ENCODE results near the gene OR52L1. TPM values are rescaled to one million over a fixed set of nuclear protein-coding genes. Genes with fewer than 3 reads are reported as not detected.
"Not testable (repeated sequence)": the region's sequence is repeated elsewhere in the genome, so short reads cannot be mapped to it uniquely, and the experiment has no call there.

OR52L1 gene
- total RNA-seq, 1 experiment from 2014 or later = not detected

DNA sequence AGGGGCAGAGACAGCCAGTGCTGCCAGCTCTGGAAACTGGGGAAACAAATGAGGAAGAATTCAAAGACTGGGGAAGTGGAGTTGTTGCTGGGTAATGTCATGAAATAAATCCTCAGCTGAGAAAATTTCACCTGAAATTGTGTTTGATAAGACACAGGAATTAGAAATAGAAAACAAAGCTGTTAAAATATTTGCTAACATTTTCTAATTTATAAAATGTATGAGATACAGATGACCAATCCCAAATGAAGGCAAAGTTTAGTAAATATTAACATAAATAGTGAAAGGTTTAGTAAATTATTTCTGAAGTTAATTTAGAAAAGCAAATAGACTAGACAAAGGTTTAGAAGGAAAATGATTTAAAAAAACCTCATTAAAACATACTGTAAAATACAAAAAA, 18.4 kb downstream of the OR52L1 start, which contains the start of gene OR56A5:
Gene OR56A5 (minus strand): TSS at position 101 of the 400 bp plus-strand sequence. CDS start 0 bp downstream, at position 101.
- TF ChIP-seq, protein P1, sequence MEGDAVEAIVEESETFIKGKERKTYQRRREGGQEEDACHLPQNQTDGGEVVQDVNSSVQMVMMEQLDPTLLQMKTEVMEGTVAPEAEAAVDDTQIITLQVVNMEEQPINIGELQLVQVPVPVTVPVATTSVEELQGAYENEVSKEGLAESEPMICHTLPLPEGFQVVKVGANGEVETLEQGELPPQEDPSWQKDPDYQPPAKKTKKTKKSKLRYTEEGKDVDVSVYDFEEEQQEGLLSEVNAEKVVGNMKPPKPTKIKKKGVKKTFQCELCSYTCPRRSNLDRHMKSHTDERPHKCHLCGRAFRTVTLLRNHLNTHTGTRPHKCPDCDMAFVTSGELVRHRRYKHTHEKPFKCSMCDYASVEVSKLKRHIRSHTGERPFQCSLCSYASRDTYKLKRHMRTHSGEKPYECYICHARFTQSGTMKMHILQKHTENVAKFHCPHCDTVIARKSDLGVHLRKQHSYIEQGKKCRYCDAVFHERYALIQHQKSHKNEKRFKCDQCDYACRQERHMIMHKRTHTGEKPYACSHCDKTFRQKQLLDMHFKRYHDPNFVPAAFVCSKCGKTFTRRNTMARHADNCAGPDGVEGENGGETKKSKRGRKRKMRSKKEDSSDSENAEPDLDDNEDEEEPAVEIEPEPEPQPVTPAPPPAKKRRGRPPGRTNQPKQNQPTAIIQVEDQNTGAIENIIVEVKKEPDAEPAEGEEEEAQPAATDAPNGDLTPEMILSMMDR (IDR thresholded peaks at IDR 0.05; ENCODE audit: unreplicated experiment) = no peak
- CTCF ChIA-PET = no interaction called here
- H3K9me3 Mint-ChIP-seq (ENCODE audit: low read depth, unreplicated experiment) = peaks cover 14% of the 10 kb centered on the region
- H3K27me3 Mint-ChIP-seq (ENCODE audit: unreplicated experiment) = peaks cover 12% of the 10 kb centered on the region
- no peaks in the 10 kb centered on the region for H3K4me1 Mint-ChIP-seq (ENCODE audit: low read depth, unreplicated experiment)
- BruUV-seq (replicated peaks) = no TSS peak
- H3K27ac Mint-ChIP-seq (ENCODE audit: unreplicated experiment) = no peak within 1 kb of the TSS
- H3K4me3 Mint-ChIP-seq (ENCODE audit: low read depth, unreplicated experiment) = no peak within 1 kb of the TSS
- intact Hi-C loops (cut with micrococcal nuclease; ENCODE audit: unreplicated experiment) = no loop called here
- H3K36me3 Mint-ChIP-seq (ENCODE audit: insufficient read depth, unreplicated experiment) = no peaks in the 10 kb centered on the region
- no peak for DNase-seq

DNA sequence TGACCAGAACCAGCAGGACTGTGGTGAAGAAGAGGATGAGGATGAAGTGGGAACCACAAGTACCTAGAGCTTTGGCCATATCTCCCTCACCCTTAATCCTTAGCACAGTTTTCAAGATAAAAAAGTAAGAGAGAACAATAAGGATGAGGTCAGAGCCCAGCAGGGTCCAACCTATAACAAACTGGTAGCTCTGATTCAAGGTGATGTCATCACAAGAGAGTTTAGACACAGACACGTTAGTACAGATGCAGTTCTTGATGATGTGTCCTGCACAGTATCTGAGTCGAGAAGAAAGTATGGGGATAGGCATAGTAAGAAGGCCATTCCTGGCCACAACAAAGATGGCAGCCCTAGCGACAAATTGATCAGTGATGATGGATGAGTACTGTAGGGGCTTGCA, 19.1 kb downstream of the OR52L1 start:
- no peaks in the 10 kb centered on the region for H3K36me3 Mint-ChIP-seq (ENCODE audit: insufficient read depth, unreplicated experiment)
- no peaks in the 10 kb centered on the region for H3K4me1 Mint-ChIP-seq (ENCODE audit: low read depth, unreplicated experiment)
- no TSS peak for BruUV-seq (replicated peaks)
- intact Hi-C loops (cut with micrococcal nuclease; ENCODE audit: unreplicated experiment) = no loop called here
- TF ChIP-seq, protein P1 (IDR thresholded peaks at IDR 0.05; ENCODE audit: unreplicated experiment) = no peak
- CTCF ChIA-PET = no interaction called here
- H3K27me3 Mint-ChIP-seq (ENCODE audit: unreplicated experiment) = peaks cover 12% of the 10 kb centered on the region
- no peak overlapping the region for H3K27ac Mint-ChIP-seq (ENCODE audit: unreplicated experiment)
- H3K4me3 Mint-ChIP-seq (ENCODE audit: low read depth, unreplicated experiment) = no peak overlapping the region
- H3K9me3 Mint-ChIP-seq (ENCODE audit: low read depth, unreplicated experiment) = peaks cover 14% of the 10 kb centered on the region
- no peak for DNase-seq

DNA sequence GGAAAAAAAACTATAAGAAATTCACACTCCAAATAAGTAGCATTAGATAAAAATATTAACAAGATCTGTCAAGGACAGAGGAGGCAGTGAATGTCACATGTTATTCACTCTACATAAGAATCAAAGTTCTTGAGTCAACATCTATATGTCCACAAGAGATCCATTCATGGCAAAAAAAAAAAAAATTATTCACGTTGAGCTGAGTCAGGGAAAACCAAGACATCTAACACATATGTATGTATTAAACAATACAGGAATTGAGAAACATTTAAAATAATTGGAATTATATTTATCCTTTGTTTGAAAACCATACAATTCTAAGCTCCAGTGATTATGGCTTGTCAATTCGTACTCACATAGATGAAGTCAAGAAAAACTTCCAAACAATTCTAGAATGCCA, 19.8 kb downstream of the OR52L1 start:
- no TSS peak for BruUV-seq (replicated peaks)
- H3K4me3 Mint-ChIP-seq (ENCODE audit: low read depth, unreplicated experiment) = no peak overlapping the region
- intact Hi-C loops (cut with micrococcal nuclease; ENCODE audit: unreplicated experiment) = no loop called here
- no peak overlapping the region for H3K27ac Mint-ChIP-seq (ENCODE audit: unreplicated experiment)
- DNase-seq = no peak
- H3K27me3 Mint-ChIP-seq (ENCODE audit: unreplicated experiment) = peaks cover 12% of the 10 kb centered on the region
- CTCF ChIA-PET = no interaction called here
- H3K4me1 Mint-ChIP-seq (ENCODE audit: low read depth, unreplicated experiment) = no peaks in the 10 kb centered on the region
- H3K36me3 Mint-ChIP-seq (ENCODE audit: insufficient read depth, unreplicated experiment) = no peaks in the 10 kb centered on the region
- peaks cover 14% of the 10 kb centered on the region for H3K9me3 Mint-ChIP-seq (ENCODE audit: low read depth, unreplicated experiment)
- TF ChIP-seq, protein P1 (IDR thresholded peaks at IDR 0.05; ENCODE audit: unreplicated experiment) = no peak

DNA sequence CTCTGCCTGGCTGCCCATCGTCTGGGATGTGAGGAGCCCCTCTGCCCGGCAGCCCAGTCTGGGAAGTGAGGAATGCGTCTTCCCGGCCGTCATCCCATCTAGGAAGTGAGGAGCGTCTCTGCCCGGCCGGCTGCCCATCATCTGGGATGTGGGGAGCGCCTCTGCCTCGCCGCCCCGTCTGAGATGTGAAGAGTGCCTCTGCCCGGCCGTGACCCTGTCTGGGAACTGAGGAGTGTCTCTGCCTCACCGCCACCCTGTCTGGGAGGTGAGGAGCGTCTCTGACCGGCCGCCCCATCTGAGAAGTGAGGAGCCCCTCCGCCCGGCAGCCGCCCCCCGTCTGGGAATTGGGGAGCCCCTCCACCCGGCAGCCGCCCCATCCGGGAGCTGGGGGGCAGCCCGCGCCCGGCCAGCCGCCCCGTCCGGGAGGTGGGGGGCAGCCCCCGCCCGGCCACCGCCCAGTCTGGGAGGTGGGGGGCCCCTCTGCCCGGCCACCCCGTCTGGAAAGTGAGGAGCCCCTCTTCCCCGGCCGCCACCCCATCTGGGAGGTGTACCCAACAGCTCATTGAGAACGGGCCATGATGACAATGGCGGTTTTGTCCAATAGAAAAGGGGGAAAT, 26.0 kb downstream of the OR52L1 start:
- H3K4me1 Mint-ChIP-seq (ENCODE audit: low read depth, unreplicated experiment); H3K9me3 Mint-ChIP-seq (ENCODE audit: low read depth, unreplicated experiment); DNase-seq; H3K4me3 Mint-ChIP-seq (ENCODE audit: low read depth, unreplicated experiment); BruUV-seq (replicated peaks); intact Hi-C loops (cut with micrococcal nuclease; ENCODE audit: unreplicated experiment); H3K36me3 Mint-ChIP-seq (ENCODE audit: insufficient read depth, unreplicated experiment); H3K27me3 Mint-ChIP-seq (ENCODE audit: unreplicated experiment); H3K27ac Mint-ChIP-seq (ENCODE audit: unreplicated experiment); CTCF ChIA-PET: not testable (repeated sequence)

DNA sequence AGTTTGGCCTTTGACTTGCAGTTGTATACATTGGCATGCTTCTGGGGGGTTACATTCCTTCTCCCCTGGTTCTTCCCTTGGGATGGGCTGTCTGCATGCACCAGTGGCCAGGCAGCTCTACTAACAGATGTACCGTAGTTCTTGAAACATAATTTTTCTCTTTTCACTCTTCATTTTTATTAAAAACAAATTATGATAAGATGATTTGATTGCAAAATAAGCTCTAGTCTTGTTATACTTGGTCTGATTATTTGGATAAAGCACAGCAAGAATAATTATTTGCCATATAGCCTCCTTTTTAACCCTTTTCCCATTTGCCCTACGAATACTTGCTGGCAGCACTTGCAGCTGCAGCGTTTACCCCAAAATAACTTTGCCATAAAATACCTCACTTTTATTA, 31.2 kb downstream of the OR52L1 start:
- H3K9me3 Mint-ChIP-seq (ENCODE audit: low read depth, unreplicated experiment) = no peaks in the 10 kb centered on the region
- CTCF ChIA-PET = no interaction called here
- no TSS peak for BruUV-seq (replicated peaks)
- H3K4me3 Mint-ChIP-seq (ENCODE audit: low read depth, unreplicated experiment) = no peak overlapping the region
- no peaks in the 10 kb centered on the region for H3K36me3 Mint-ChIP-seq (ENCODE audit: insufficient read depth, unreplicated experiment)
- intact Hi-C loops (cut with micrococcal nuclease; ENCODE audit: unreplicated experiment) = no loop called here
- H3K27me3 Mint-ChIP-seq (ENCODE audit: unreplicated experiment) = no peaks in the 10 kb centered on the region
- H3K4me1 Mint-ChIP-seq (ENCODE audit: low read depth, unreplicated experiment) = no peaks in the 10 kb centered on the region
- no peak for DNase-seq
- TF ChIP-seq, protein P1 (IDR thresholded peaks at IDR 0.05; ENCODE audit: unreplicated experiment) = no peak
- no peak overlapping the region for H3K27ac Mint-ChIP-seq (ENCODE audit: unreplicated experiment)

All from Calu3 (cell line).